ENCODE data around the gene PODXL. TPM values are rescaled to one million over a fixed set of nuclear protein-coding genes. Genes with fewer than 3 reads are reported as not detected.

Gene PODXL
- under 1 TPM; 0.45 to 0.51 TPM for total RNA-seq

GRCh38 chr7:131556053-131556908, at the start of gene PODXL:
Gene PODXL, minus strand, starts transcription at chr7:131556628. Its CDS starts 269 bp downstream, at chr7:131556359.
- Mint-ChIP-seq H3K27ac (no peak within 1 kb of the TSS), H3K4me3 (peak within 1 kb of the TSS; percentile 56), H3K36me3 (ENCODE audit: low read depth) (no peaks in the 10 kb centered on the region), H3K9me3 (no peaks in the 10 kb centered on the region), H3K27me3 (peaks cover 47% of the 10 kb centered on the region), H3K4me1 (ENCODE audit: low read depth) (peaks cover 10% of the 10 kb centered on the region)
- intact Hi-C loops (cut with micrococcal nuclease), result no loop called here
- ATAC-seq, result peak; percentile 79
- DNase-seq, result peak; percentile 65
- CTCF ChIA-PET, result interaction anchor here (1.3 to 2.9 kb wide), 2 partner anchors 10 to 98 kb away, joined by 4 to 13 read pairs; no protein-coding TSS in a partner anchor
- no peak for TF ChIP-seq CTCF (IDR thresholded peaks at IDR 0.05)
- POLR2A ChIA-PET, result no interaction called here

- H3K27me3 Mint-ChIP-seq, result peaks cover 19% of the 10 kb centered on the region
- H3K36me3 Mint-ChIP-seq (ENCODE audit: low read depth), result no peaks in the 10 kb centered on the region
- ChIA-PET POLR2A (no interaction called here), CTCF (no interaction called here)
- H3K4me3 Mint-ChIP-seq, result no peak overlapping the region
- no peak for DNase-seq
- H3K9me3 Mint-ChIP-seq, result no peaks in the 10 kb centered on the region
- H3K27ac Mint-ChIP-seq, result no peak overlapping the region
- H3K4me1 Mint-ChIP-seq (ENCODE audit: low read depth), result peaks cover 8% of the 10 kb centered on the region
- intact Hi-C loops (cut with micrococcal nuclease), result no loop called here
- ATAC-seq, result no peak
- no peak for TF ChIP-seq CTCF (IDR thresholded peaks at IDR 0.05)
Measured at GRCh38 chr7:131605280-131605878, 49.0 kb upstream of the PODXL start.

DNA sequence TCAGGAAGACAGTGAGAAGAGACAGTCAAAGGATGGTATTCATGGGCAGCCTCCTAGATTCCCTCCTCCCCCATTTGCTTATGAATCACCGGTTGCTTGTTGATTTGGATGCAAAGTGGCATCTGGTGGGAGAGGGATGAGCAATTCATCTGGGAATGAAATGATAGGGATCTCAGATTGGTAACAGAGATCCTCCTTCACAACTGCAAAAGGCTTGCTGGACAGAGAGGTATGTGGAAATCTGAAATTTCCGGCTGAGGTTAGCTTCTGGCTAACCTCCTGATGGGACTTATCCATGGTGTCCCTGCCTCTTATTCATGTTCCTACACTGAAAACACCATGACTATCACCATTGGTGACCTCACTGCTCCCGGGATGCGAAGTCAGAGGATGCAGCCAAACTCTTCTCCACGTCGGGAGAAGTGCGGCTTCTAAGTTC, 48.4 kb upstream of the PODXL start:
- ATAC-seq (no peak), DNase-seq (no peak)
- POLR2A ChIA-PET, result interaction anchor here (0.6 kb wide), 1 partner anchor 27 kb away, joined by 5 read pairs; no protein-coding TSS in a partner anchor
- H3K9me3 Mint-ChIP-seq, result no peaks in the 10 kb centered on the region
- no peak overlapping the region for H3K27ac Mint-ChIP-seq
- no peak overlapping the region for H3K4me3 Mint-ChIP-seq
- no peaks in the 10 kb centered on the region for H3K36me3 Mint-ChIP-seq (ENCODE audit: low read depth)
- TF ChIP-seq CTCF (IDR thresholded peaks at IDR 0.05), result no peak
- intact Hi-C loops (cut with micrococcal nuclease), result no loop called here
- CTCF ChIA-PET, result no interaction called here
- peaks cover 19% of the 10 kb centered on the region for H3K27me3 Mint-ChIP-seq
- peaks cover 8% of the 10 kb centered on the region for H3K4me1 Mint-ChIP-seq (ENCODE audit: low read depth)

- POLR2A ChIA-PET, result interaction anchor here (0.6 kb wide), 1 partner anchor 26 kb away, joined by 5 read pairs; no protein-coding TSS in a partner anchor
Measured at GRCh38 chr7:131603932-131604331, 47.5 kb upstream of the PODXL start.

More at GRCh38 chr7:131603932-131604331, 47.5 kb upstream of the PODXL start:
- Mint-ChIP-seq H3K27me3 (peaks cover 19% of the 10 kb centered on the region), H3K4me1 (ENCODE audit: low read depth) (peaks cover 8% of the 10 kb centered on the region), H3K4me3 (no peak overlapping the region), H3K9me3 (no peaks in the 10 kb centered on the region), H3K27ac (no peak overlapping the region), H3K36me3 (ENCODE audit: low read depth) (no peaks in the 10 kb centered on the region)
- DNase-seq, result no peak
- TF ChIP-seq CTCF (IDR thresholded peaks at IDR 0.05), result no peak
- no peak for ATAC-seq
- intact Hi-C loops (cut with micrococcal nuclease), result no loop called here
- CTCF ChIA-PET, result no interaction called here
